Retinal pigment epithelial cell (primary cell): ENCODE data around the gene MYO5A.

Experiments used
- DNase-seq: peaks from one replicate; pipeline ENCODE4 v3.0.0-alpha.2; 2010; ENCODE audit warnings: low read depth
- H3K4me3 ChIP-seq: 2 replicates; pipeline ENCODE4 v1.5.1; 2011; ENCODE audit warnings: mild to moderate bottlenecking, low read length, control low read depth, moderate library complexity
- TF ChIP-seq, protein P1 (sequence below): conservative IDR thresholded peaks from 2 replicates; pipeline ENCODE4 v1.5.1; 2011; ENCODE audit warnings: low read depth, low read length, control low read depth, inconsistent platforms

Gene MYO5A

GRCh38 chr15:52382647-52383046, 146.0 kb downstream of the MYO5A start:
- no peak for DNase-seq
- H3K4me3 ChIP-seq: no peak overlapping the region
- TF ChIP-seq, protein P1, sequence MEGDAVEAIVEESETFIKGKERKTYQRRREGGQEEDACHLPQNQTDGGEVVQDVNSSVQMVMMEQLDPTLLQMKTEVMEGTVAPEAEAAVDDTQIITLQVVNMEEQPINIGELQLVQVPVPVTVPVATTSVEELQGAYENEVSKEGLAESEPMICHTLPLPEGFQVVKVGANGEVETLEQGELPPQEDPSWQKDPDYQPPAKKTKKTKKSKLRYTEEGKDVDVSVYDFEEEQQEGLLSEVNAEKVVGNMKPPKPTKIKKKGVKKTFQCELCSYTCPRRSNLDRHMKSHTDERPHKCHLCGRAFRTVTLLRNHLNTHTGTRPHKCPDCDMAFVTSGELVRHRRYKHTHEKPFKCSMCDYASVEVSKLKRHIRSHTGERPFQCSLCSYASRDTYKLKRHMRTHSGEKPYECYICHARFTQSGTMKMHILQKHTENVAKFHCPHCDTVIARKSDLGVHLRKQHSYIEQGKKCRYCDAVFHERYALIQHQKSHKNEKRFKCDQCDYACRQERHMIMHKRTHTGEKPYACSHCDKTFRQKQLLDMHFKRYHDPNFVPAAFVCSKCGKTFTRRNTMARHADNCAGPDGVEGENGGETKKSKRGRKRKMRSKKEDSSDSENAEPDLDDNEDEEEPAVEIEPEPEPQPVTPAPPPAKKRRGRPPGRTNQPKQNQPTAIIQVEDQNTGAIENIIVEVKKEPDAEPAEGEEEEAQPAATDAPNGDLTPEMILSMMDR: no peak

GRCh38 chr15:52379395-52380106, 149.1 kb downstream of the MYO5A start:
- DNase-seq: no peak
- TF ChIP-seq, protein P1: no peak
- no peak overlapping the region for H3K4me3 ChIP-seq

DNA sequence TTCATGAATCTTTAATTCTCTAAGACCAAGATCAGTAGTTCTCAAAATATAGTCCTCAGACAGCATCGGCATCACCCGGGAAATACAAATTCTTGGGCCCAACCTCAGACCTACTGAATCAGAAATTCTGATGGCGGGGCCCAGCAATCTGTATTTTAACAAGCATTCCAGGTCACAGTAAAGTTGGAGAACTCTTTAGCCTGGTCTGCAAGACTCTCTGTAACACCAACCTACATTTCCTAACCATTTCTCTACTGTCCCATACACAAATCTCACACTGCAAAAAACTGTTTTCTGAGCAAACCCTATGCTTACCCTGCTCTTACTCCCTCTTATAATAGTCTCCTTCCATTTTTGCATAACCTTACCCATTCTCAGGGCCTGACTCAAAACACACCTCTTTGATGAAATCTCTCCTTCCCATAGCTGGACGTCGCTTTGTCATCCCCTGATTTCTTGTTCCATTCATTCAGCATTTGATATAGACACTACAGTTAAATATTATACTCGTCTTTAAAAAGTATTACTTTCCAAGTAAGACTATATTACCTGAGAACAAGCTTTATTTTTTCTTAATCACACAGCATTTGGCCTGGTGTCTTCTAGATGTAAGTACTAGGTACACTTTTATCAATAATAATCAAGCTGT, 149.8 kb downstream of the MYO5A start:
- TF ChIP-seq, protein P1: no peak
- DNase-seq: no peak

GRCh38 chr15:52370010-52370409, 158.7 kb downstream of the MYO5A start:
- DNase-seq: no peak
- H3K4me3 ChIP-seq: no peak overlapping the region
- TF ChIP-seq, protein P1: no peak

More for the DNA sequence above, 149.8 kb downstream of the MYO5A start:
- H3K4me3 ChIP-seq: no peak overlapping the region

- TF ChIP-seq, protein P1: no peak
- no peak for DNase-seq
- H3K4me3 ChIP-seq: no peak overlapping the region
These were observed 159.2 kb downstream of the MYO5A start for GRCh38 chr15:52369455-52369854.

- TF ChIP-seq, protein P1: no peak
- DNase-seq: no peak
- no peak overlapping the region for H3K4me3 ChIP-seq
These were observed 159.7 kb downstream of the MYO5A start for GRCh38 chr15:52369030-52369429.

DNA sequence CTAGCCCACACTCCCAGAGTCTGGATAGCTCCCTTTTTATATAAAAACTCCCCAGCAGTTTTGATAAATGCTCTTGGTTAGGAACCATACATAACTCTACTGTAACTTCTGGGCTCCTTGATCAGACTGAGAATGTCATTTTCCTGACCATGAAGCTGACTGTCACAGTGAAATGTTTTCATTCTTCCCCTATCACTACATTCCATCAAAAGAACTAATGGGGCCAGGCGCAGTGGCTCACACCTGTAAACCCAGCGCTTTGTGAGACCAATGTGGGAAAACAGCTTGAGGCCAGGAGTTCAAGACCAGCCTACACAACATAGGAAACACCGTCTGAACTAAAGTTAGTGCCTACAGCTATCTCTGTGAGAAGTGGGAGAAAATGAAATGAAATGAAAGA, 160.3 kb downstream of the MYO5A start:
- TF ChIP-seq, protein P1: no peak
- no peak overlapping the region for H3K4me3 ChIP-seq
- DNase-seq: no peak
